Liver (tissue), 3 donors: ENCODE measurements around the gene TMEM89.

ENCODE experiments used
- CTCF ChIP-seq: fragments of 150-350 bp; IDR thresholded peaks from 2 replicates; pipeline ENCODE4 v1.5.1; 2017; ENCODE audit warnings: improper control_type of control experiment, low read depth, low read length; ENCODE audit not compliant: missing input control
- EGR1 ChIP-seq, 2 donors: IDR thresholded peaks; 2 replicates each; pipeline ENCODE4 v1.6.1; 2016 to 2018; ENCODE audit warnings: antibody characterized with exemption in 2 of 2, low read depth in 2 of 2
- GABPA ChIP-seq, 2 donors: IDR thresholded peaks in 1 of 2; conservative IDR thresholded peaks in 1 of 2; 2 replicates each; pipeline ENCODE4 v1.6.1; 2016; ENCODE audit warnings: antibody characterized with exemption in 2 of 2, mild to moderate bottlenecking in 1 of 2, moderate library complexity in 1 of 2
- JUND ChIP-seq, 2 donors: IDR thresholded peaks; 2 replicates each; pipeline ENCODE4 v1.6.1; 2016; ENCODE audit warnings: antibody characterized with exemption in 2 of 2
- MAX ChIP-seq: IDR thresholded peaks from 2 replicates; pipeline ENCODE4 v1.6.1; 2016; ENCODE audit warnings: antibody characterized with exemption
- RXRA ChIP-seq, 2 donors: IDR thresholded peaks; 2 replicates each; pipeline ENCODE4 v1.6.1; 2017 to 2018; ENCODE audit warnings: antibody characterized with exemption in 2 of 2, mild to moderate bottlenecking in 1 of 2
- SP1 ChIP-seq: IDR thresholded peaks from 2 replicates; pipeline ENCODE4 v1.6.1; 2018; ENCODE audit warnings: antibody characterized with exemption, mild to moderate bottlenecking
- TAF1 ChIP-seq: conservative IDR thresholded peaks from 2 replicates; pipeline ENCODE4 v1.6.1; 2016; ENCODE audit warnings: antibody characterized with exemption, mild to moderate bottlenecking
- YY1 ChIP-seq: IDR thresholded peaks from 2 replicates; pipeline ENCODE4 v1.6.1; 2016; ENCODE audit warnings: antibody characterized with exemption, mild to moderate bottlenecking
- donor health status: healthy.
- donor health status: healthy.

- no peak for TF ChIP-seq TAF1
- TF ChIP-seq MAX: no peak
- TF ChIP-seq CTCF: no peak
- TF ChIP-seq SP1: no peak
- TF ChIP-seq GABPA (IDR thresholded peaks at IDR 0.05 in 1 of 2, conservative IDR thresholded peaks at IDR 0.05 in 1 of 2): no peak
- no peak for TF ChIP-seq JUND (IDR thresholded peaks at IDR 0.05)
- no peak for TF ChIP-seq EGR1 (IDR thresholded peaks at IDR 0.05; ENCODE audit: low read depth in 2 of 2)
- TF ChIP-seq RXRA (IDR thresholded peaks at IDR 0.05): no peak
- no peak for TF ChIP-seq YY1
Observed at GRCh38 chr3:48599077-48599501, 22.5 kb downstream of the TMEM89 start.
